ENCODE results near the gene HGF.

DNA sequence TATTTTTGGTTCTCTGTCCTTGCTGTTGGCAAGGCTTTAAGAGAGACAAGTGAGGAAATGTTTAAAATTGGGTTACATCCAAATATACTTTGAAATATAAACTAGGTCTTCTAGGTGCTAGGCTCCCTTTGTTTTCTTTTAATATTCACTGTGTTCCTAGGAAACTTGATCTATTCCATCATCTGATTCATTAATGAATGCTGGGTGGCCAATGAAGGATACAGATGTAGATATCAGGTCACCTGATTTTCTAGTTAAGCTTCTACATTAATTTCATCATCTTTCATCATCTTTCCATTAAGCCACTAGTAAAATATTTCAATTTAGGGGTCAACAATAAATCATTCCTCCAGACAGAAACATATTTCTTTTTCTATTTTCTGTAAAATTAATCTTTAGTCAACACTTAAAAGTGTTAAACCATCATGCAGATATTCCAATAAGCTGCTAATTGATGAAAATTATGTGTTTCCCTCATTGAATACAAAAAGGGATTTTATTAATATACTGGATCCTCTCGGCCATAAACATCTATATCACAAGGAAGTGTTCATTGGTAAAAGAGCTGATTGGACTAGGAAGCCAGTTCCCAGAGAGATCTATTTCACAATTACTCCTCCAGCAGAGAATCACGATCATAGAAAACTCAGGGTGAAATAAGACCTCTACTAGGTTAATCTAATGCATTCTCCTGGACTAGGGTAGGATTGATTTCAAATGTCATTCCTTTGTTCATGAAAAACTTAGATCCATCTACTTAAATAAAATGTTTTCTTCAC, 14.7 kb downstream of the HGF start:
- TF ChIP-seq, protein P1, sequence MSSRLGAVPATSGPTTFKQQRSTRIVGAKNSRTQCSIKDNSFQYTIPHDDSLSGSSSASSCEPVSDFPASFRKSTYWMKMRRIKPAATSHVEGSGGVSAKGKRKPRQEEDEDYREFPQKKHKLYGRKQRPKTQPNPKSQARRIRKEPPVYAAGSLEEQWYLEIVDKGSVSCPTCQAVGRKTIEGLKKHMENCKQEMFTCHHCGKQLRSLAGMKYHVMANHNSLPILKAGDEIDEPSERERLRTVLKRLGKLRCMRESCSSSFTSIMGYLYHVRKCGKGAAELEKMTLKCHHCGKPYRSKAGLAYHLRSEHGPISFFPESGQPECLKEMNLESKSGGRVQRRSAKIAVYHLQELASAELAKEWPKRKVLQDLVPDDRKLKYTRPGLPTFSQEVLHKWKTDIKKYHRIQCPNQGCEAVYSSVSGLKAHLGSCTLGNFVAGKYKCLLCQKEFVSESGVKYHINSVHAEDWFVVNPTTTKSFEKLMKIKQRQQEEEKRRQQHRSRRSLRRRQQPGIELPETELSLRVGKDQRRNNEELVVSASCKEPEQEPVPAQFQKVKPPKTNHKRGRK (CRISPR knock-in tag; IDR thresholded peaks at IDR 0.05) = no peak
- TF ChIP-seq JUNB (CRISPR knock-in tag; IDR thresholded peaks at IDR 0.05; ENCODE audit: borderline replicate concordance) (no peak), TAF1 (CRISPR knock-in tag; IDR thresholded peaks at IDR 0.05) (no peak), PAF1 (CRISPR knock-in tag; IDR thresholded peaks at IDR 0.05) (no peak), SOX5 (CRISPR knock-in tag; IDR thresholded peaks at IDR 0.05; ENCODE audit: borderline replicate concordance) (no peak), KLF16 (CRISPR knock-in tag; IDR thresholded peaks at IDR 0.05) (no peak), JUND (CRISPR knock-in tag; IDR thresholded peaks at IDR 0.05) (no peak), EZH2 (conservative IDR thresholded peaks at IDR 0.05; ENCODE audit: low read depth, low read length) (no peak), MAZ (IDR thresholded peaks at IDR 0.05; ENCODE audit: borderline replicate concordance, low read depth, low read length) (no peak), MAZ (CRISPR knock-in tag; IDR thresholded peaks at IDR 0.05; ENCODE audit: low read depth) (no peak)
- TF ChIP-seq, protein P2, sequence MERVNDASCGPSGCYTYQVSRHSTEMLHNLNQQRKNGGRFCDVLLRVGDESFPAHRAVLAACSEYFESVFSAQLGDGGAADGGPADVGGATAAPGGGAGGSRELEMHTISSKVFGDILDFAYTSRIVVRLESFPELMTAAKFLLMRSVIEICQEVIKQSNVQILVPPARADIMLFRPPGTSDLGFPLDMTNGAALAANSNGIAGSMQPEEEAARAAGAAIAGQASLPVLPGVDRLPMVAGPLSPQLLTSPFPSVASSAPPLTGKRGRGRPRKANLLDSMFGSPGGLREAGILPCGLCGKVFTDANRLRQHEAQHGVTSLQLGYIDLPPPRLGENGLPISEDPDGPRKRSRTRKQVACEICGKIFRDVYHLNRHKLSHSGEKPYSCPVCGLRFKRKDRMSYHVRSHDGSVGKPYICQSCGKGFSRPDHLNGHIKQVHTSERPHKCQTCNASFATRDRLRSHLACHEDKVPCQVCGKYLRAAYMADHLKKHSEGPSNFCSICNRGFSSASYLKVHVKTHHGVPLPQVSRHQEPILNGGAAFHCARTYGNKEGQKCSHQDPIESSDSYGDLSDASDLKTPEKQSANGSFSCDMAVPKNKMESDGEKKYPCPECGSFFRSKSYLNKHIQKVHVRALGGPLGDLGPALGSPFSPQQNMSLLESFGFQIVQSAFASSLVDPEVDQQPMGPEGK (CRISPR knock-in tag; IDR thresholded peaks at IDR 0.05) = no peak
- TF ChIP-seq, protein P3, sequence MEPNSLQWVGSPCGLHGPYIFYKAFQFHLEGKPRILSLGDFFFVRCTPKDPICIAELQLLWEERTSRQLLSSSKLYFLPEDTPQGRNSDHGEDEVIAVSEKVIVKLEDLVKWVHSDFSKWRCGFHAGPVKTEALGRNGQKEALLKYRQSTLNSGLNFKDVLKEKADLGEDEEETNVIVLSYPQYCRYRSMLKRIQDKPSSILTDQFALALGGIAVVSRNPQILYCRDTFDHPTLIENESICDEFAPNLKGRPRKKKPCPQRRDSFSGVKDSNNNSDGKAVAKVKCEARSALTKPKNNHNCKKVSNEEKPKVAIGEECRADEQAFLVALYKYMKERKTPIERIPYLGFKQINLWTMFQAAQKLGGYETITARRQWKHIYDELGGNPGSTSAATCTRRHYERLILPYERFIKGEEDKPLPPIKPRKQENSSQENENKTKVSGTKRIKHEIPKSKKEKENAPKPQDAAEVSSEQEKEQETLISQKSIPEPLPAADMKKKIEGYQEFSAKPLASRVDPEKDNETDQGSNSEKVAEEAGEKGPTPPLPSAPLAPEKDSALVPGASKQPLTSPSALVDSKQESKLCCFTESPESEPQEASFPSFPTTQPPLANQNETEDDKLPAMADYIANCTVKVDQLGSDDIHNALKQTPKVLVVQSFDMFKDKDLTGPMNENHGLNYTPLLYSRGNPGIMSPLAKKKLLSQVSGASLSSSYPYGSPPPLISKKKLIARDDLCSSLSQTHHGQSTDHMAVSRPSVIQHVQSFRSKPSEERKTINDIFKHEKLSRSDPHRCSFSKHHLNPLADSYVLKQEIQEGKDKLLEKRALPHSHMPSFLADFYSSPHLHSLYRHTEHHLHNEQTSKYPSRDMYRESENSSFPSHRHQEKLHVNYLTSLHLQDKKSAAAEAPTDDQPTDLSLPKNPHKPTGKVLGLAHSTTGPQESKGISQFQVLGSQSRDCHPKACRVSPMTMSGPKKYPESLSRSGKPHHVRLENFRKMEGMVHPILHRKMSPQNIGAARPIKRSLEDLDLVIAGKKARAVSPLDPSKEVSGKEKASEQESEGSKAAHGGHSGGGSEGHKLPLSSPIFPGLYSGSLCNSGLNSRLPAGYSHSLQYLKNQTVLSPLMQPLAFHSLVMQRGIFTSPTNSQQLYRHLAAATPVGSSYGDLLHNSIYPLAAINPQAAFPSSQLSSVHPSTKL (CRISPR knock-in tag; IDR thresholded peaks at IDR 0.05) = no peak

Measured in HepG2 (cell line).